Measurements from ENCODE around the gene SUSD3. TPM values are rescaled to one million over a fixed set of nuclear protein-coding genes. Genes with fewer than 3 reads are reported as not detected.

Gene SUSD3
- total and polyA plus RNA-seq, 2 donors (not counting 3 experiments of a cell fraction or from before 2014, with no cell fraction given): not detected

GRCh38 chr9:93088656-93089015 lies 30.1 kb downstream of the SUSD3 start:
- H3K79me2 ChIP-seq (ENCODE audit: control insufficient read depth, insufficient read depth, low read length): no peaks in the 10 kb centered on the region
- dilution Hi-C loops (cut with MboI; ENCODE audit: extremely low pct_ligation_motif_present, low sequenced_read_pairs): no loop called here
- intact Hi-C loops (cut with micrococcal nuclease): no loop called here
- DNase-seq (ENCODE audit: low read depth, low spot score) (no peak), FAIRE-seq (no peak)
- no peak overlapping the region for H3K9ac ChIP-seq (replicated peaks; ENCODE audit: extremely low read depth, insufficient read depth, low read length)
- H3K4me2 ChIP-seq (ENCODE audit: insufficient read depth, low read length): no peak overlapping the region
- H3K27me3 ChIP-seq (ENCODE audit: control insufficient read depth in 2 of 2, insufficient read depth in 2 of 2, low read length in 2 of 2): no peaks in the 10 kb centered on the region
- H3K4me3 ChIP-seq (replicated peaks in 1 of 3; ENCODE audit: insufficient read depth in 1 of 3, low read depth in 1 of 3, low read length in 3 of 3): no peak overlapping the region
- no peaks in the 10 kb centered on the region for H3K36me3 ChIP-seq (ENCODE audit: control insufficient read depth in 2 of 2, extremely low read depth in 1 of 2, insufficient read depth in 2 of 2, low read length in 2 of 2)
- H2AFZ ChIP-seq (ENCODE audit: low read depth, low read length): no peak overlapping the region
- POLR2A ChIA-PET: no interaction called here
- TF ChIP-seq POLR2A (IDR thresholded peaks at IDR 0.05; ENCODE audit: low read depth, low read length): no peak
- TF ChIP-seq MAX (IDR thresholded peaks at IDR 0.05; ENCODE audit: insufficient read depth, insufficient read length): no peak
- no peak for TF ChIP-seq EZH2 (IDR thresholded peaks at IDR 0.05; ENCODE audit: borderline replicate concordance, low read depth, low read length, severe bottlenecking)
- TF ChIP-seq GATA2 (IDR thresholded peaks at IDR 0.05; ENCODE audit: insufficient read depth, insufficient read length, low read depth, low read length): no peak
- no peak for TF ChIP-seq CTCF (IDR thresholded peaks at IDR 0.05; ENCODE audit: extremely low read depth in 1 of 2, insufficient read depth in 1 of 2, low read depth in 1 of 2, low read length in 2 of 2)
- no peak for TF ChIP-seq JUN (IDR thresholded peaks at IDR 0.05; ENCODE audit: borderline replicate concordance, insufficient read depth, insufficient read length, low read depth)
- TF ChIP-seq FOS (IDR thresholded peaks at IDR 0.05; ENCODE audit: borderline replicate concordance, insufficient read depth, low read length): no peak
- TF ChIP-seq MYC (IDR thresholded peaks at IDR 0.05; ENCODE audit: low read depth, low read length): no peak
- no peak for TF ChIP-seq POLR2AphosphoS5 (IDR thresholded peaks at IDR 0.05; ENCODE audit: insufficient read depth, low read depth, low read length)
- no peaks in the 10 kb centered on the region for H4K20me1 ChIP-seq (replicated peaks; ENCODE audit: control insufficient read depth, extremely low read depth, insufficient read depth, low read length)
- CTCF ChIA-PET: no interaction called here
- H3K9me3 ChIP-seq (replicated peaks; ENCODE audit: control insufficient read depth, insufficient read depth, low read length): no peaks in the 10 kb centered on the region
- H3K27ac ChIP-seq (ENCODE audit: insufficient read depth, low read depth, low read length): no peak overlapping the region
- BruUV-seq (replicated peaks): no TSS peak
- no peaks in the 10 kb centered on the region for H3K9me1 ChIP-seq (replicated peaks; ENCODE audit: control insufficient read depth, extremely low read depth, insufficient read depth, low read length)
- no peaks in the 10 kb centered on the region for H3K4me1 ChIP-seq (ENCODE audit: control insufficient read depth, extremely low read depth, insufficient read depth, low read length)

Data from endothelial cell of umbilical vein (primary cell).